Mesendoderm (in vitro differentiated cells): ENCODE measurements around the gene LASP1.
"Not testable (repeated sequence)": the region's sequence is repeated elsewhere in the genome, so short reads cannot be mapped to it uniquely, and the experiment has no call there.

ENCODE experiments used
- DNase-seq: peaks from one replicate; pipeline ENCODE4 v3.0.0; 2013
- H2AK5ac ChIP-seq: 2 replicates; pipeline ENCODE4 v1.6.1; 2013; ENCODE audit warnings: low read length, inconsistent platforms
- H2BK120ac ChIP-seq: 2 replicates; pipeline ENCODE4 v1.6.1; 2013; ENCODE audit warnings: low read depth, mild to moderate bottlenecking, low read length, moderate library complexity, mixed read lengths
- H2BK15ac ChIP-seq: replicated peaks from 2 replicates; pipeline ENCODE4 v1.6.1; 2013; ENCODE audit warnings: low read depth, mild to moderate bottlenecking, moderate library complexity
- H2BK5ac ChIP-seq: 2 replicates; pipeline ENCODE4 v1.6.1; 2013; ENCODE audit warnings: low read length, inconsistent platforms
- H3K18ac ChIP-seq: 2 replicates; pipeline ENCODE4 v1.6.1; 2013; ENCODE audit warnings: mild to moderate bottlenecking, low read length, mixed read lengths
- H3K23ac ChIP-seq: one replicate; pipeline ENCODE4 v1.6.1; 2013; ENCODE audit warnings: low read length
- H3K27ac ChIP-seq: 2 replicates; pipeline ENCODE4 v1.5.1; 2013; ENCODE audit warnings: low read depth, mild to moderate bottlenecking, inconsistent platforms, low read length, moderate library complexity
- H3K27me3 ChIP-seq: 2 replicates; pipeline ENCODE4 v1.6.1; 2013; ENCODE audit warnings: low read length, control low read depth, mild to moderate bottlenecking, inconsistent platforms; ENCODE audit not compliant: insufficient read depth, poor library complexity
- H3K36me3 ChIP-seq: 2 replicates; pipeline ENCODE4 v1.6.1; 2013; ENCODE audit warnings: low read length, inconsistent platforms; ENCODE audit not compliant: control insufficient read depth, insufficient read depth
- H3K4ac ChIP-seq: one replicate; pipeline ENCODE4 v1.6.1; 2013; ENCODE audit warnings: low read depth, mild to moderate bottlenecking, low read length, moderate library complexity
- H3K4me1 ChIP-seq: 2 replicates; pipeline ENCODE4 v1.6.1; 2013; ENCODE audit warnings: low read depth, low read length, inconsistent platforms; ENCODE audit not compliant: control insufficient read depth
- H3K4me2 ChIP-seq: 2 replicates; pipeline ENCODE4 v1.6.1; 2013; ENCODE audit warnings: low read length
- H3K4me3 ChIP-seq: 2 replicates; pipeline ENCODE4 v1.5.1; 2013; ENCODE audit warnings: mild to moderate bottlenecking, low read length
- H3K56ac ChIP-seq: one replicate; pipeline ENCODE4 v1.6.1; 2013; ENCODE audit warnings: low read length
- H3K79me1 ChIP-seq: 2 replicates; pipeline ENCODE4 v1.6.1; 2013; ENCODE audit warnings: low read length, inconsistent platforms
- H3K79me2 ChIP-seq: 2 replicates; pipeline ENCODE4 v1.6.1; 2013; ENCODE audit warnings: mild to moderate bottlenecking, low read length; ENCODE audit not compliant: control insufficient read depth, insufficient read depth
- H3K9ac ChIP-seq: 2 replicates; pipeline ENCODE4 v1.6.1; 2013; ENCODE audit warnings: low read length, inconsistent platforms
- H4K5ac ChIP-seq: one replicate; pipeline ENCODE4 v1.6.1; 2013; ENCODE audit warnings: low read length
- H4K8ac ChIP-seq: one replicate; pipeline ENCODE4 v1.6.1; 2013; ENCODE audit warnings: low read depth, mild to moderate bottlenecking, control low read depth, low read length, moderate library complexity
- WGBS: extraction: QIAGEN DNeasy Blood & Tissue Kit; methylation state at CpG from one replicate; pipeline ENCODE4 v1.1.7; 2013; ENCODE audit warnings: low lambda C conversion rate, missing lambda C conversion rate; ENCODE audit not compliant: insufficient coverage; ENCODE audit errors: extremely low coverage; 5-methylcytosine and 5-hydroxymethylcytosine counted together

Gene LASP1

GRCh38 chr17:38933962-38934361, 64.1 kb downstream of the LASP1 start:
- H3K4ac ChIP-seq, H2BK120ac ChIP-seq, H3K36me3 ChIP-seq, H3K56ac ChIP-seq, H3K27ac ChIP-seq, H4K5ac ChIP-seq, H3K18ac ChIP-seq, H2BK5ac ChIP-seq, H2BK15ac ChIP-seq, H4K8ac ChIP-seq, H2AK5ac ChIP-seq, H3K27me3 ChIP-seq, H3K4me3 ChIP-seq, H3K79me1 ChIP-seq, H3K23ac ChIP-seq, H3K4me1 ChIP-seq, DNase-seq, H3K4me2 ChIP-seq, H3K79me2 ChIP-seq, H3K9ac ChIP-seq: not testable (repeated sequence)
- no CpG with 5 or more reads among the region's 9 CpGs for WGBS

GRCh38 chr17:38939987-38940386, 70.1 kb downstream of the LASP1 start:
- H3K23ac ChIP-seq: no peak overlapping the region
- H3K4ac ChIP-seq: no peak overlapping the region
- no peak overlapping the region for H2BK5ac ChIP-seq
- no peak overlapping the region for H4K5ac ChIP-seq
- H3K36me3 ChIP-seq: no peaks in the 10 kb centered on the region
- H3K79me2 ChIP-seq: no peaks in the 10 kb centered on the region
- no peak overlapping the region for H2BK120ac ChIP-seq
- no peak overlapping the region for H3K4me3 ChIP-seq
- H3K9ac ChIP-seq: no peak overlapping the region
- H3K27me3 ChIP-seq: no peaks in the 10 kb centered on the region
- no peak overlapping the region for H3K56ac ChIP-seq
- H4K8ac ChIP-seq: no peak overlapping the region
- H3K27ac ChIP-seq: no peak overlapping the region
- H3K4me2 ChIP-seq: no peak overlapping the region
- no peak overlapping the region for H2AK5ac ChIP-seq
- H3K4me1 ChIP-seq: no peaks in the 10 kb centered on the region
- no peak overlapping the region for H2BK15ac ChIP-seq
- H3K18ac ChIP-seq: no peak overlapping the region
- H3K79me1 ChIP-seq: no peaks in the 10 kb centered on the region
- DNase-seq: no peak

DNA sequence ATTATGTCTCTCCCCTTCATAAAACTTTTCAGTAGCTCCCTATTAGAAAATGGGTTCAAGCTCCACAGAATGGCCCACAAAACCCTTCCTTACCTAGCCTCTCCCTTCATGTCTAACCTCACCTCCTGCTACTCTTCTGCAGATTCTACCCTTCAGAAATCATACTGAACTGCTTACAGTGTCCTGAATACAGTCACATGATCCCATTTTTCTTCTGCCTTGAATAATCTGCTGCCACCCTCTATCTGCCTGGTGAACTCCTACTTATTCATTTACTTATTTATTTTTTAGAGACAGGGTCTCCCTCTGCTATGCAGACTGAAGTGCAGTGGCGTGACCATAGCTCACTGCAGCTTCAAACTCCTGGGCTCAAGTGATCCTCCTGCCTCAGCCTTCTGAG, 70.5 kb downstream of the LASP1 start:
- Histone ChIP-seq H4K5ac (no peak overlapping the region), H2BK5ac (no peak overlapping the region), H3K4me2 (no peak overlapping the region), H3K4me1 (no peaks in the 10 kb centered on the region), H2BK15ac (no peak overlapping the region), H3K56ac (no peak overlapping the region), H3K9ac (no peak overlapping the region), H2BK120ac (no peak overlapping the region), H3K27ac (no peak overlapping the region), H3K23ac (no peak overlapping the region), H4K8ac (no peak overlapping the region), H3K4me3 (no peak overlapping the region), H3K18ac (no peak overlapping the region), H3K4ac (no peak overlapping the region), H3K79me2 (no peaks in the 10 kb centered on the region), H3K79me1 (no peaks in the 10 kb centered on the region), H3K27me3 (no peaks in the 10 kb centered on the region), H2AK5ac (no peak overlapping the region), H3K36me3 (no peaks in the 10 kb centered on the region)
- WGBS: no CpG with 5 or more reads among the region's 1 CpG
- DNase-seq: no peak

DNA sequence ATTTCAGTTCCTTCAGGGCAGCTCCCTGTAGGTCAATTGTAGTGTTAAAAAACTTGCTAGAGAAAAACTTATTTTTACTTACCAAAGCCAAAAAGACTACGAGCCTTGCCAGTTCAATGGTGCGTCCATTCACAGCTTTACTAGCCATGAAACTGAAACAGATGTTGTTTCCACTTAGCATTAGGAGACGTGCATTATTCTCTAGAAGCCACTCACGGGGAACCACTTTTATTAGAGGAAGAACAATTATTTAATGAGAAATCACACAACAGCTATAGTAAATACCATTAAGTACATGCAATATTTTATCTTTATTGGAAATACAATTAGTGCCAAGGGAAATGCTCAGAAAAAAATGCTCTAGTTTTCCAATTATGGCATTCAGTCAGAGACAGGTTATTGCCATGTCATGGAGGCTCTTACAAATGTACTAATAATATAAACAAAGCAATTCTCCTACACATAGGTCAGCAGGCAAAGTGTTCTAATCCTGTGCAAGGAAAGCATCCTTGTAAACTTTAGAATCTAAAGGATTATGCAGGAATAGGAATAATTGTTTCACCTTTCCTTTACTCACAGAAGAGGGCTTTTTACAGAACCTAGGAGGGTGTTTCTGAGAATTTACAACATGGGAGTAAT, 73.0 kb downstream of the LASP1 start:
- Histone ChIP-seq H3K9ac (no peak overlapping the region), H3K4me2 (no peak overlapping the region), H2BK120ac (no peak overlapping the region), H4K5ac (no peak overlapping the region), H3K18ac (no peak overlapping the region), H3K23ac (no peak overlapping the region), H3K79me2 (no peaks in the 10 kb centered on the region), H3K27ac (no peak overlapping the region), H3K27me3 (no peaks in the 10 kb centered on the region), H3K36me3 (no peaks in the 10 kb centered on the region), H2BK5ac (no peak overlapping the region), H4K8ac (no peak overlapping the region), H2AK5ac (no peak overlapping the region), H3K4me3 (no peak overlapping the region), H3K4ac (no peak overlapping the region), H3K79me1 (no peaks in the 10 kb centered on the region), H2BK15ac (no peak overlapping the region), H3K56ac (no peak overlapping the region), H3K4me1 (no peaks in the 10 kb centered on the region)
- WGBS: no CpG with 5 or more reads among the region's 4 CpGs
- DNase-seq: no peak

DNA sequence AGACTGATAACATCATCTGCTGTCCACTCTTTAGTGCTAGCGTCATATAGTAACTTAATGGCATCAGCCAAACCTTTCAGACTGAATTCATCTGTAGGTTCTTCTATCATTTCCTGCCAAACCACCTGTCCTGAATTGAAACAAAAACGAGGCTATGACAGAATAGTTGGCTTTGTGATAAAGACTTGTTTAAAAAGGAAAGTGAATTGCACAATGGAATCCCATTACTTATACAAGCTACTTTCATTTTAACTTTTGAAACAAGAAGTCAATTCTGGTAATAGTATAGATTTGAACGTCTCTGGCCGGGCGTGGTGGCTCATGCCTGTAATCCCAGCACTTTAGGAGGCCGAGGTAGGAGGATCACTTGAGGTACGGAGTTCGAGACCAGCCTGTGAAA, 73.7 kb downstream of the LASP1 start:
- Histone ChIP-seq H3K79me2 (no peaks in the 10 kb centered on the region), H3K4ac (no peak overlapping the region), H3K4me2 (no peak overlapping the region), H3K18ac (no peak overlapping the region), H3K36me3 (no peaks in the 10 kb centered on the region), H4K5ac (no peak overlapping the region), H4K8ac (no peak overlapping the region), H3K56ac (no peak overlapping the region), H2AK5ac (no peak overlapping the region), H3K79me1 (no peaks in the 10 kb centered on the region), H3K9ac (no peak overlapping the region), H2BK5ac (no peak overlapping the region), H3K23ac (no peak overlapping the region), H3K27me3 (no peaks in the 10 kb centered on the region), H3K4me3 (no peak overlapping the region), H3K4me1 (no peaks in the 10 kb centered on the region), H3K27ac (no peak overlapping the region), H2BK15ac (no peak overlapping the region), H2BK120ac (no peak overlapping the region)
- no peak for DNase-seq
- no CpG with 5 or more reads among the region's 8 CpGs for WGBS

GRCh38 chr17:38947189-38947588, 77.3 kb downstream of the LASP1 start:
- H3K79me1 ChIP-seq: no peaks in the 10 kb centered on the region
- H3K27me3 ChIP-seq: no peaks in the 10 kb centered on the region
- no peak overlapping the region for H4K5ac ChIP-seq
- no peak overlapping the region for H3K27ac ChIP-seq
- no peak overlapping the region for H4K8ac ChIP-seq
- H3K4me3 ChIP-seq: no peak overlapping the region
- no peak overlapping the region for H3K56ac ChIP-seq
- H3K9ac ChIP-seq: no peak overlapping the region
- WGBS: no CpG with 5 or more reads among the region's 2 CpGs
- no peak overlapping the region for H3K4ac ChIP-seq
- no peaks in the 10 kb centered on the region for H3K36me3 ChIP-seq
- H3K23ac ChIP-seq: no peak overlapping the region
- no peak overlapping the region for H2BK5ac ChIP-seq
- H2AK5ac ChIP-seq: no peak overlapping the region
- H2BK120ac ChIP-seq: no peak overlapping the region
- H2BK15ac ChIP-seq: no peak overlapping the region
- no peaks in the 10 kb centered on the region for H3K4me1 ChIP-seq
- no peak overlapping the region for H3K4me2 ChIP-seq
- H3K79me2 ChIP-seq: no peaks in the 10 kb centered on the region
- DNase-seq: no peak
- H3K18ac ChIP-seq: no peak overlapping the region
